Measurements from ENCODE around the gene ZNF280B. TPM values are rescaled to one million over a fixed set of nuclear protein-coding genes. Genes with fewer than 3 reads are reported as not detected.
"Not testable (repeated sequence)": the region's sequence is repeated elsewhere in the genome, so short reads cannot be mapped to it uniquely, and the experiment has no call there.

Gene ZNF280B
- total RNA-seq, 1 experiment from 2014 or later: not detected

GRCh38 chr22:22519591-22519990, 11.0 kb upstream of the ZNF280B start:
- peaks cover 32% of the 10 kb centered on the region for H3K27me3 Mint-ChIP-seq (ENCODE audit: insufficient read depth, unreplicated experiment)
- H3K4me1 Mint-ChIP-seq (ENCODE audit: insufficient read depth, unreplicated experiment): no peaks in the 10 kb centered on the region
- intact Hi-C loops (cut with micrococcal nuclease): no loop called here
- no TSS peak for BruUV-seq (replicated peaks)
- POLR2A ChIA-PET: interaction anchor here (0.6 kb wide), 1 partner anchor 8 kb away, joined by 3 read pairs; no protein-coding TSS in a partner anchor
- H3K4me3 Mint-ChIP-seq (ENCODE audit: unreplicated experiment): no peak overlapping the region
- CTCF ChIA-PET: interaction anchor here (0.5 to 0.6 kb wide), 3 partner anchors 59 to 440 kb away, joined by 3 to 6 read pairs (median 3); no protein-coding TSS in a partner anchor
- TF ChIP-seq, protein P1, sequence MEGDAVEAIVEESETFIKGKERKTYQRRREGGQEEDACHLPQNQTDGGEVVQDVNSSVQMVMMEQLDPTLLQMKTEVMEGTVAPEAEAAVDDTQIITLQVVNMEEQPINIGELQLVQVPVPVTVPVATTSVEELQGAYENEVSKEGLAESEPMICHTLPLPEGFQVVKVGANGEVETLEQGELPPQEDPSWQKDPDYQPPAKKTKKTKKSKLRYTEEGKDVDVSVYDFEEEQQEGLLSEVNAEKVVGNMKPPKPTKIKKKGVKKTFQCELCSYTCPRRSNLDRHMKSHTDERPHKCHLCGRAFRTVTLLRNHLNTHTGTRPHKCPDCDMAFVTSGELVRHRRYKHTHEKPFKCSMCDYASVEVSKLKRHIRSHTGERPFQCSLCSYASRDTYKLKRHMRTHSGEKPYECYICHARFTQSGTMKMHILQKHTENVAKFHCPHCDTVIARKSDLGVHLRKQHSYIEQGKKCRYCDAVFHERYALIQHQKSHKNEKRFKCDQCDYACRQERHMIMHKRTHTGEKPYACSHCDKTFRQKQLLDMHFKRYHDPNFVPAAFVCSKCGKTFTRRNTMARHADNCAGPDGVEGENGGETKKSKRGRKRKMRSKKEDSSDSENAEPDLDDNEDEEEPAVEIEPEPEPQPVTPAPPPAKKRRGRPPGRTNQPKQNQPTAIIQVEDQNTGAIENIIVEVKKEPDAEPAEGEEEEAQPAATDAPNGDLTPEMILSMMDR (IDR thresholded peaks at IDR 0.05; ENCODE audit: unreplicated experiment): no peak
- H3K27ac Mint-ChIP-seq (ENCODE audit: low read depth, unreplicated experiment): no peak overlapping the region
- H3K36me3 Mint-ChIP-seq (ENCODE audit: insufficient read depth, unreplicated experiment): no peaks in the 10 kb centered on the region
- DNase-seq (ENCODE audit: unreplicated experiment): no peak
- H3K9me3 Mint-ChIP-seq (ENCODE audit: unreplicated experiment): no peaks in the 10 kb centered on the region

GRCh38 chr22:22516992-22517391, 8.4 kb upstream of the ZNF280B start:
- TF ChIP-seq, protein P1 (IDR thresholded peaks at IDR 0.05; ENCODE audit: unreplicated experiment): no peak
- BruUV-seq (replicated peaks): no TSS peak
- ChIA-PET CTCF (interaction anchor here (0.6 to 1.0 kb wide), 2 partner anchors 28 to 69 kb away, joined by 3 read pairs; no protein-coding TSS in a partner anchor), POLR2A (no interaction called here)
- Mint-ChIP-seq H3K27me3 (ENCODE audit: insufficient read depth, unreplicated experiment) (peaks cover 53% of the 10 kb centered on the region), H3K4me1 (ENCODE audit: insufficient read depth, unreplicated experiment) (no peaks in the 10 kb centered on the region), H3K9me3 (ENCODE audit: unreplicated experiment) (no peaks in the 10 kb centered on the region), H3K36me3 (ENCODE audit: insufficient read depth, unreplicated experiment) (no peaks in the 10 kb centered on the region), H3K4me3 (ENCODE audit: unreplicated experiment) (no peak overlapping the region), H3K27ac (ENCODE audit: low read depth, unreplicated experiment) (no peak overlapping the region)
- intact Hi-C loops (cut with micrococcal nuclease): no loop called here
- no peak for DNase-seq (ENCODE audit: unreplicated experiment)

DNA sequence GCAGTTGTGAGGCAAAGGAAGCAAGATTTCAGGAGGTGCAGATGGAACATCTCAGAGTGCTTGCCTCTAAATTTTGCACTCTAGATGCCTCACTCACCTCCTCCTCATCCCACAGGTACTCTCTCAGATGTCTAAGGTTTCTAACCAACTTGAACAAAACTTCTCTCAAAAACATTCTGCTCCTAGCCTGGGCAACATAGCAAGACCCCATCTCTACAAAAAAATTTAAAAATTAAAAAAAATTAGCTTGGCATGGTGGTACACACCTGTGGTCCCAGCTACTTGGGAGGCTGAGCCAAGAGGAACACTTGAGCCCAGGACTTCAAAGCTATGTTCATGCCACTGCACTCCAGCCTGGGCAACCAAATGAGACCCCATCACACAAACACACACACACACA, 7.3 kb upstream of the ZNF280B start:
- peaks cover 64% of the 10 kb centered on the region for H3K27me3 Mint-ChIP-seq (ENCODE audit: insufficient read depth, unreplicated experiment)
- no TSS peak for BruUV-seq (replicated peaks)

DNA sequence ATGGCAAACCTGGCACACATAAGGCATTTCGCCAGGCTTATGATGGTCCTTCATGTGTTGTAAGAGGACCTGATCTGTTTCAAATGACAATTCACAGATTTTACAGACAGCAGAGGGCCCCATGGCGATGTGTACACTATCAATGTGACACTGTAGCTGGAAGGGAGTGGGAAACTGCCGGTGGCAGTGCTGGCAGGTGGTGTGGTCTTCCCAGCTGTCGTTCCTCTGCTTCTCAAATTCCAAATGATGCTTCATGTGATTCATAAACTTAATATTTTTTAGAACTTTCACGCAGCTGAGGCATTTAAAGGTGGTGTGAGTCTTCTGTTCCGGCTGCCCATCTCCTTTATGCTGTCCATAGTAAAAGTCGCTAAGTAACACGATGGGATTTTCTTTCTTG, 5.9 kb upstream of the ZNF280B start:
- H3K27ac Mint-ChIP-seq (ENCODE audit: low read depth, unreplicated experiment); H3K36me3 Mint-ChIP-seq (ENCODE audit: insufficient read depth, unreplicated experiment); intact Hi-C loops (cut with micrococcal nuclease); DNase-seq (ENCODE audit: unreplicated experiment); BruUV-seq (replicated peaks); H3K4me3 Mint-ChIP-seq (ENCODE audit: unreplicated experiment); H3K9me3 Mint-ChIP-seq (ENCODE audit: unreplicated experiment); POLR2A ChIA-PET; H3K4me1 Mint-ChIP-seq (ENCODE audit: insufficient read depth, unreplicated experiment): not testable (repeated sequence)
- CTCF ChIA-PET: interaction anchor here (0.7 kb wide), 1 partner anchor 85 kb away, joined by 3 read pairs; no protein-coding TSS in a partner anchor
- H3K27me3 Mint-ChIP-seq (ENCODE audit: insufficient read depth, unreplicated experiment): peaks cover 65% of the 10 kb centered on the region

More for the DNA sequence above, 7.3 kb upstream of the ZNF280B start:
- no peaks in the 10 kb centered on the region for H3K36me3 Mint-ChIP-seq (ENCODE audit: insufficient read depth, unreplicated experiment)
- H3K4me1 Mint-ChIP-seq (ENCODE audit: insufficient read depth, unreplicated experiment): no peaks in the 10 kb centered on the region
- ChIA-PET POLR2A (no interaction called here), CTCF (interaction anchor here (0.6 kb wide), 1 partner anchor 24 kb away, joined by 5 read pairs; no protein-coding TSS in a partner anchor)
- TF ChIP-seq, protein P1 (IDR thresholded peaks at IDR 0.05; ENCODE audit: unreplicated experiment): no peak
- H3K4me3 Mint-ChIP-seq (ENCODE audit: unreplicated experiment): no peak overlapping the region
- no peak overlapping the region for H3K27ac Mint-ChIP-seq (ENCODE audit: low read depth, unreplicated experiment)
- intact Hi-C loops (cut with micrococcal nuclease): no loop called here
- DNase-seq (ENCODE audit: unreplicated experiment): no peak
- no peaks in the 10 kb centered on the region for H3K9me3 Mint-ChIP-seq (ENCODE audit: unreplicated experiment)

- Mint-ChIP-seq H3K4me3 (ENCODE audit: unreplicated experiment) (no peak overlapping the region), H3K4me1 (ENCODE audit: insufficient read depth, unreplicated experiment) (no peaks in the 10 kb centered on the region), H3K36me3 (ENCODE audit: insufficient read depth, unreplicated experiment) (no peaks in the 10 kb centered on the region), H3K27me3 (ENCODE audit: insufficient read depth, unreplicated experiment) (peaks cover 65% of the 10 kb centered on the region), H3K9me3 (ENCODE audit: unreplicated experiment) (peaks cover 12% of the 10 kb centered on the region), H3K27ac (ENCODE audit: low read depth, unreplicated experiment) (no peak overlapping the region)
- DNase-seq (ENCODE audit: unreplicated experiment): no peak
- TF ChIP-seq, protein P1 (IDR thresholded peaks at IDR 0.05; ENCODE audit: unreplicated experiment): no peak
- POLR2A ChIA-PET: no interaction called here
- no TSS peak for BruUV-seq (replicated peaks)
- intact Hi-C loops (cut with micrococcal nuclease): no loop called here
- CTCF ChIA-PET: interaction anchor here (0.6 kb wide), 1 partner anchor 257 kb away, joined by 3 read pairs; no protein-coding TSS in a partner anchor
Measured at GRCh38 chr22:22513619-22514018, 5.1 kb upstream of the ZNF280B start.

Data from MCF 10A (cell line).